Stomach (tissue), 4 donors: ENCODE measurements around the gene PCDH20.

Experiments
- POLR2AphosphoS5 ChIP-seq, 3 donors: sonication (generic); formaldehyde crosslinking; IDR thresholded peaks; one replicate each; pipeline ENCODE4 v1.6.1; 2016; ENCODE audit warnings: antibody characterized with exemption in 3 of 3
- TF ChIP-seq, protein P1 (sequence below), 7 experiments: fragments of 450-650 bp in 4 of 7; fragments of 200-600 bp in 3 of 7; sonication (generic) in 3 of 7; IDR thresholded peaks; one replicate each; pipeline ENCODE4 v1.5.1; 2016 to 2019; ENCODE audit warnings: antibody characterized with exemption in 7 of 7, control low read depth in 2 of 7, mild to moderate bottlenecking in 1 of 7

DNA sequence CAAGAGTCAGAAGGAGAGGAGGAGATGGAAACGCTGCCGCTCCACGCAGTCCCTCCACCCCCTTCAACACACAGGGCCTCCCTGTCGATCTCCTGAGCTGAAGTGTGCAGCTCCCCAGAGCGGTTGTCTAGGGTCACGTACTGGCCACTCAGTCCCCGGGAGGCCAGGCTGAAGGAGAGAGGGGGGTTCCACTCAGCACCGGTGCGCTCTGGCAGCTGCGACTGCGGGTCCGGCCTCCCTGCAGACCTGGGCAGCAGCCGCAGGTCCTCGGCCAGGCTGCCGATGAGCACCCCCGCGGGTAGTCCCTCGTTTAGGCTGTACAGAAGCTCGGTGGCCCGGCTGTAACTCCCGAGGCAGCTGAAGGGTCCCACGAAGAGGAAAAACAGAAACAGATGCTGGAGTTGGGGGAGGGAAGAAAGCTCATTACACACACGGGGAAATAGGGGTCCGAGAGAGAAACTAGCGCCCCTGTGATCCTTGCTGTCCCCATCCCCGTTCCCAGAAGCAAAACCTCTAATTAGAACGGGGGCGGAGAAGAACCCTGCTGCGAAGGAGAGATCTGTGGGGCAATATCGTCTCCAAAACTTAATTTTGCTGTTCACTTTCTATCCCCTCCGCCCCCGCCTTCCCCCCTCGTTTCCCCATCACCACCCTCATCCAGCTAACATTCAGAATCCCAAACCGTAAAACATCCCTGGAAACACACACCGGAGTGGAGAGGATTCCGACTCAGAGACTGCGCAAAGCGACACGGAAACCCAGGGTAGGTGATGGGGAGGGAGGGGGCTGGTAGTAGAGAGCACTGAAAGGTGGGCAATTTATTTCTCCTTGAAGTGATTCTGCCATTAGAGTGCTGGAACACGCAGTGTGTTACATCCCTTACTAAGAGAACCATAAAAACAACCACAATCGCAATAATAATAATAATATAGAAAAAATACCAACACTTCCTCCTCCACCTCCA, 1.8 kb downstream of the PCDH20 start:
- no peak for TF ChIP-seq POLR2AphosphoS5 (IDR thresholded peaks at IDR 0.05)
- TF ChIP-seq, protein P1, sequence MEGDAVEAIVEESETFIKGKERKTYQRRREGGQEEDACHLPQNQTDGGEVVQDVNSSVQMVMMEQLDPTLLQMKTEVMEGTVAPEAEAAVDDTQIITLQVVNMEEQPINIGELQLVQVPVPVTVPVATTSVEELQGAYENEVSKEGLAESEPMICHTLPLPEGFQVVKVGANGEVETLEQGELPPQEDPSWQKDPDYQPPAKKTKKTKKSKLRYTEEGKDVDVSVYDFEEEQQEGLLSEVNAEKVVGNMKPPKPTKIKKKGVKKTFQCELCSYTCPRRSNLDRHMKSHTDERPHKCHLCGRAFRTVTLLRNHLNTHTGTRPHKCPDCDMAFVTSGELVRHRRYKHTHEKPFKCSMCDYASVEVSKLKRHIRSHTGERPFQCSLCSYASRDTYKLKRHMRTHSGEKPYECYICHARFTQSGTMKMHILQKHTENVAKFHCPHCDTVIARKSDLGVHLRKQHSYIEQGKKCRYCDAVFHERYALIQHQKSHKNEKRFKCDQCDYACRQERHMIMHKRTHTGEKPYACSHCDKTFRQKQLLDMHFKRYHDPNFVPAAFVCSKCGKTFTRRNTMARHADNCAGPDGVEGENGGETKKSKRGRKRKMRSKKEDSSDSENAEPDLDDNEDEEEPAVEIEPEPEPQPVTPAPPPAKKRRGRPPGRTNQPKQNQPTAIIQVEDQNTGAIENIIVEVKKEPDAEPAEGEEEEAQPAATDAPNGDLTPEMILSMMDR (IDR thresholded peaks at IDR 0.05) = no peak
